HepG2 (cell line): ENCODE results near the gene PROX1. TPM values are rescaled to one million over a fixed set of nuclear protein-coding genes. Genes with fewer than 3 reads are reported as not detected.
A peak's percentile ranks its signal among the peaks of the same experiment; 100 is the strongest.

ENCODE experiments used
- CCDC6 ChIP-seq: sonication (generic); formaldehyde crosslinking; IDR thresholded peaks from 2 replicates; pipeline ENCODE4 v1.8.1; 2022; ENCODE audit warnings: mild to moderate bottlenecking, missing genetic modification reagents, moderate library complexity
- FOXP1 ChIP-seq, 2 experiments: fragments of 450-650 bp in 1 of 2; IDR thresholded peaks; 2 replicates each; pipeline ENCODE4 v1.6.1; 2017 to 2018; ENCODE audit warnings: antibody characterized with exemption in 1 of 2
- GTF2F1 ChIP-seq: fragments of 150-350 bp; IDR thresholded peaks from 2 replicates; pipeline ENCODE4 v1.6.1; 2014; ENCODE audit warnings: low read length
- HOXA7 ChIP-seq: sonication (generic); formaldehyde crosslinking; IDR thresholded peaks from 2 replicates; pipeline ENCODE4 v1.8.1; 2022; ENCODE audit warnings: mild to moderate bottlenecking, missing genetic modification reagents, moderate library complexity
- KLF6 ChIP-seq: IDR thresholded peaks from 2 replicates; pipeline ENCODE4 v1.8.0; 2016; ENCODE audit warnings: missing biosample characterization, missing genetic modification reagents
- MIER3 ChIP-seq: IDR thresholded peaks from 2 replicates; pipeline ENCODE4 v1.6.1; 2016; ENCODE audit warnings: missing compliant biosample characterization, borderline replicate concordance
- NRL ChIP-seq: sonication (generic); formaldehyde crosslinking; IDR thresholded peaks from 2 replicates; pipeline ENCODE4 v1.5.0; 2020; ENCODE audit warnings: missing genetic modification reagents, mild to moderate bottlenecking, moderate library complexity, borderline replicate concordance
- PAX8 ChIP-seq: sonication (generic); formaldehyde crosslinking; IDR thresholded peaks from 2 replicates; pipeline ENCODE4 v1.8.0; 2022; ENCODE audit warnings: mild to moderate bottlenecking, missing genetic modification reagents, borderline replicate concordance
- SKIL ChIP-seq: sonication (generic); formaldehyde crosslinking; IDR thresholded peaks from 2 replicates; pipeline ENCODE4 v1.8.0; 2022; ENCODE audit warnings: missing genetic modification reagents, mild to moderate bottlenecking, moderate library complexity, borderline replicate concordance
- STAT6 ChIP-seq: sonication (generic); formaldehyde crosslinking; IDR thresholded peaks from 2 replicates; pipeline ENCODE4 v1.4.0; 2020; ENCODE audit warnings: missing genetic modification reagents, mild to moderate bottlenecking, borderline replicate concordance
- ZFP36L2 ChIP-seq: sonication (generic); formaldehyde crosslinking; IDR thresholded peaks from 2 replicates; pipeline ENCODE4 v1.4.0; 2020; ENCODE audit warnings: missing genetic modification reagents
- ZMYM3 ChIP-seq: sonication (generic); formaldehyde crosslinking; IDR thresholded peaks from 2 replicates; pipeline ENCODE4 v1.5.1; 2020; ENCODE audit warnings: mild to moderate bottlenecking, missing genetic modification reagents
- ZNF253 ChIP-seq: sonication (generic); formaldehyde crosslinking; IDR thresholded peaks from 2 replicates; pipeline ENCODE4 v1.8.0; 2022; ENCODE audit warnings: mild to moderate bottlenecking, missing genetic modification reagents, borderline replicate concordance
- ZNF543 ChIP-seq: sonication (generic); formaldehyde crosslinking; IDR thresholded peaks from 2 replicates; pipeline ENCODE4 v1.4.0; 2020; ENCODE audit warnings: mild to moderate bottlenecking, missing genetic modification reagents
- ZNF672 ChIP-seq: sonication (generic); formaldehyde crosslinking; IDR thresholded peaks from 2 replicates; pipeline ENCODE4 v1.8.1; 2022; ENCODE audit warnings: missing genetic modification reagents
- ZNF770 ChIP-seq: sonication (generic); formaldehyde crosslinking; IDR thresholded peaks from 2 replicates; pipeline ENCODE4 v1.5.0; 2020; ENCODE audit warnings: mild to moderate bottlenecking, missing genetic modification reagents
- ZNF776 ChIP-seq: sonication (generic); formaldehyde crosslinking; IDR thresholded peaks from 2 replicates; pipeline ENCODE4 v1.4.0; 2020; ENCODE audit warnings: mild to moderate bottlenecking, missing genetic modification reagents
- polyA plus RNA-seq, 8 experiments: library from polyadenylated mRNA; depleted of rRNA in 3 of 8; stranded (reverse) in 7 of 8; unstranded in 1 of 8; fragments of >200 nt; fragmentation: Illumina TruSeq in 4 of 8; extraction: Trizol in 4 of 8; gene quantifications; 2 replicates each; pipeline versions ENCODE4 v1.2.1 to v1.2.3, GENCODE V29; 2011 to 2016; ENCODE audit warnings: low read depth in 4 of 8, missing spikeins in 1 of 8, mixed read lengths in 1 of 8; ENCODE audit not compliant: insufficient read depth in 1 of 8
- total RNA-seq, 5 experiments: library from RNA; depleted of rRNA; stranded (reverse); fragments of >200 nt; fragmentation: Illumina TruSeq; extraction: Trizol; gene quantifications; 2 replicates each; pipeline ENCODE4 v1.2.3, GENCODE V29; 2016; ENCODE audit warnings: low read depth in 1 of 5
- TF ChIP-seq, protein P1 (sequence below): IDR thresholded peaks from 2 replicates; pipeline ENCODE4 v1.6.1; 2016; ENCODE audit warnings: missing compliant biosample characterization, missing genetic modification reagents, borderline replicate concordance
- TF ChIP-seq, protein P2 (sequence below): IDR thresholded peaks from 2 replicates; pipeline ENCODE4 v1.6.1; 2012; ENCODE audit warnings: low read length, improper control_type of control experiment

Gene PROX1
- total and polyA plus RNA-seq, 2 of the 13 experiments (the other 11 are each of a cell fraction or from before 2014, with no cell fraction given) = 12.3 to 30.2 TPM

GRCh38 chr1:213956295-213956770 lies 31.4 kb upstream of the PROX1 start (continued):
- TF ChIP-seq ZNF770 (CRISPR knock-in tag) (no peak), ZNF776 (CRISPR knock-in tag) (no peak), GTF2F1 (no peak), HOXA7 (CRISPR knock-in tag) (no peak), ZFP36L2 (CRISPR knock-in tag) (no peak), FOXP1 (IDR thresholded peaks at IDR 0.05) (peak; percentile 61), FOXP1 (CRISPR knock-in tag; IDR thresholded peaks at IDR 0.05) (peak; percentile 84; the same call in 1 of the 2 replicates), SKIL (CRISPR knock-in tag) (peak; percentile 57), MIER3 (CRISPR knock-in tag) (no peak), ZNF543 (no peak), KLF6 (no peak), ZNF672 (CRISPR knock-in tag) (no peak), PAX8 (CRISPR knock-in tag) (no peak), ZMYM3 (0 out of 2 replicates have a peak, but pooled peaks have one; percentile 18), NRL (CRISPR knock-in tag) (no peak), ZNF253 (CRISPR knock-in tag) (no peak), STAT6 (CRISPR knock-in tag) (no peak), CCDC6 (CRISPR knock-in tag) (no peak)
- TF ChIP-seq, protein P1, sequence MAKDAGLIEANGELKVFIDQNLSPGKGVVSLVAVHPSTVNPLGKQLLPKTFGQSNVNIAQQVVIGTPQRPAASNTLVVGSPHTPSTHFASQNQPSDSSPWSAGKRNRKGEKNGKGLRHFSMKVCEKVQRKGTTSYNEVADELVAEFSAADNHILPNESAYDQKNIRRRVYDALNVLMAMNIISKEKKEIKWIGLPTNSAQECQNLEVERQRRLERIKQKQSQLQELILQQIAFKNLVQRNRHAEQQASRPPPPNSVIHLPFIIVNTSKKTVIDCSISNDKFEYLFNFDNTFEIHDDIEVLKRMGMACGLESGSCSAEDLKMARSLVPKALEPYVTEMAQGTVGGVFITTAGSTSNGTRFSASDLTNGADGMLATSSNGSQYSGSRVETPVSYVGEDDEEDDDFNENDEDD (CRISPR knock-in tag) = no peak
- TF ChIP-seq, protein P2, sequence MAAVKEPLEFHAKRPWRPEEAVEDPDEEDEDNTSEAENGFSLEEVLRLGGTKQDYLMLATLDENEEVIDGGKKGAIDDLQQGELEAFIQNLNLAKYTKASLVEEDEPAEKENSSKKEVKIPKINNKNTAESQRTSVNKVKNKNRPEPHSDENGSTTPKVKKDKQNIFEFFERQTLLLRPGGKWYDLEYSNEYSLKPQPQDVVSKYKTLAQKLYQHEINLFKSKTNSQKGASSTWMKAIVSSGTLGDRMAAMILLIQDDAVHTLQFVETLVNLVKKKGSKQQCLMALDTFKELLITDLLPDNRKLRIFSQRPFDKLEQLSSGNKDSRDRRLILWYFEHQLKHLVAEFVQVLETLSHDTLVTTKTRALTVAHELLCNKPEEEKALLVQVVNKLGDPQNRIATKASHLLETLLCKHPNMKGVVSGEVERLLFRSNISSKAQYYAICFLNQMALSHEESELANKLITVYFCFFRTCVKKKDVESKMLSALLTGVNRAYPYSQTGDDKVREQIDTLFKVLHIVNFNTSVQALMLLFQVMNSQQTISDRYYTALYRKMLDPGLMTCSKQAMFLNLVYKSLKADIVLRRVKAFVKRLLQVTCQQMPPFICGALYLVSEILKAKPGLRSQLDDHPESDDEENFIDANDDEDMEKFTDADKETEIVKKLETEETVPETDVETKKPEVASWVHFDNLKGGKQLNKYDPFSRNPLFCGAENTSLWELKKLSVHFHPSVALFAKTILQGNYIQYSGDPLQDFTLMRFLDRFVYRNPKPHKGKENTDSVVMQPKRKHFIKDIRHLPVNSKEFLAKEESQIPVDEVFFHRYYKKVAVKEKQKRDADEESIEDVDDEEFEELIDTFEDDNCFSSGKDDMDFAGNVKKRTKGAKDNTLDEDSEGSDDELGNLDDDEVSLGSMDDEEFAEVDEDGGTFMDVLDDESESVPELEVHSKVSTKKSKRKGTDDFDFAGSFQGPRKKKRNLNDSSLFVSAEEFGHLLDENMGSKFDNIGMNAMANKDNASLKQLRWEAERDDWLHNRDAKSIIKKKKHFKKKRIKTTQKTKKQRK = no peak
